ENCODE results near the gene FIGNL2.
"Not testable (repeated sequence)": the region's sequence is repeated elsewhere in the genome, so short reads cannot be mapped to it uniquely, and the experiment has no call there.

FIGNL2 gene

DNA sequence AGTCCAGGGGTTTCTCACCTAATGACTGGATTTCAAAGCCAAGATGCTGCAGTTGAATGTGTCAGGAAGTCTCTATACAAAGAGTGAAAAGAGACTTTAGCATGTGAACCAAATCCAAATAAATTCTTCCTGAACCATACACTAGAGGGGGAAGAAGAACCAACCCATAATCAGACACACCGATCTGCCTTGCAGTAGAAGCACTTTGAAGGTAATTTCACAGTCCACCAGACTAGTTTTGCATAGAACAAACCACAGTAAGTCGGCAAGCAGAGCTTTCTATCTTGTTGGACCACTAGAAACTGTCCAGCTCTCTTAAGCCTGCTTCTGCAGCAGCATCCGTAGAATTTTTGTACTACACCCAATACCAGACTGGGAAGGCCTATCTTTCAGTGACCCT is 39.3 kb downstream of the FIGNL2 start:
- no peaks in the 10 kb centered on the region for H3K4me1 Mint-ChIP-seq
- no peak overlapping the region for H3K4me3 Mint-ChIP-seq
- peaks cover 9% of the 10 kb centered on the region for H3K27me3 Mint-ChIP-seq (ENCODE audit: low read depth)
- H3K9me3 Mint-ChIP-seq, result no peaks in the 10 kb centered on the region
- TF ChIP-seq CTCF (IDR thresholded peaks at IDR 0.05; ENCODE audit: unreplicated experiment in 3 of 3), result no peak
- no peak overlapping the region for H3K27ac Mint-ChIP-seq
- no peaks in the 10 kb centered on the region for H3K36me3 Mint-ChIP-seq (ENCODE audit: low read depth)

- H3K36me3 Mint-ChIP-seq (ENCODE audit: low read depth), result no peaks in the 10 kb centered on the region
- no peak overlapping the region for H3K4me3 Mint-ChIP-seq
- no peak for TF ChIP-seq CTCF (IDR thresholded peaks at IDR 0.05; ENCODE audit: unreplicated experiment in 3 of 3)
- no peaks in the 10 kb centered on the region for H3K27me3 Mint-ChIP-seq (ENCODE audit: low read depth)
- no peak overlapping the region for H3K27ac Mint-ChIP-seq
- H3K4me1 Mint-ChIP-seq, result no peaks in the 10 kb centered on the region
- no peaks in the 10 kb centered on the region for H3K9me3 Mint-ChIP-seq
Observed at GRCh38 chr12:51806896-51807295, 41.6 kb downstream of the FIGNL2 start.

- Mint-ChIP-seq H3K4me3 (no peak overlapping the region), H3K9me3 (no peaks in the 10 kb centered on the region), H3K4me1 (no peaks in the 10 kb centered on the region), H3K36me3 (ENCODE audit: low read depth) (no peaks in the 10 kb centered on the region), H3K27me3 (ENCODE audit: low read depth) (no peaks in the 10 kb centered on the region), H3K27ac (no peak overlapping the region)
- TF ChIP-seq CTCF (IDR thresholded peaks at IDR 0.05; ENCODE audit: unreplicated experiment in 3 of 3), result no peak
Observed at GRCh38 chr12:51801027-51801426, 47.5 kb downstream of the FIGNL2 start.

GRCh38 chr12:51798501-51798900 is 50.0 kb downstream of the FIGNL2 start:
- H3K27me3 Mint-ChIP-seq (ENCODE audit: low read depth), result no peaks in the 10 kb centered on the region
- H3K27ac Mint-ChIP-seq, result no peak overlapping the region
- H3K9me3 Mint-ChIP-seq, result no peaks in the 10 kb centered on the region
- no peaks in the 10 kb centered on the region for H3K4me1 Mint-ChIP-seq
- no peak for TF ChIP-seq CTCF (IDR thresholded peaks at IDR 0.05; ENCODE audit: unreplicated experiment in 3 of 3)
- H3K36me3 Mint-ChIP-seq (ENCODE audit: low read depth), result no peaks in the 10 kb centered on the region
- H3K4me3 Mint-ChIP-seq, result no peak overlapping the region

- H3K4me1 Mint-ChIP-seq; H3K27me3 Mint-ChIP-seq (ENCODE audit: low read depth); H3K27ac Mint-ChIP-seq; H3K4me3 Mint-ChIP-seq; H3K9me3 Mint-ChIP-seq; H3K36me3 Mint-ChIP-seq (ENCODE audit: low read depth): not testable (repeated sequence)
Observed at GRCh38 chr12:51798051-51798450, 50.5 kb downstream of the FIGNL2 start.

- no peaks in the 10 kb centered on the region for H3K27me3 Mint-ChIP-seq (ENCODE audit: low read depth)
- no peaks in the 10 kb centered on the region for H3K36me3 Mint-ChIP-seq (ENCODE audit: low read depth)
- no peak for TF ChIP-seq CTCF (IDR thresholded peaks at IDR 0.05; ENCODE audit: unreplicated experiment in 3 of 3)
- no peaks in the 10 kb centered on the region for H3K4me1 Mint-ChIP-seq
- H3K4me3 Mint-ChIP-seq, result no peak overlapping the region
- H3K27ac Mint-ChIP-seq, result no peak overlapping the region
- no peaks in the 10 kb centered on the region for H3K9me3 Mint-ChIP-seq
Observed at GRCh38 chr12:51797301-51797700, 51.2 kb downstream of the FIGNL2 start.

- no peaks in the 10 kb centered on the region for H3K9me3 Mint-ChIP-seq
- no peaks in the 10 kb centered on the region for H3K36me3 Mint-ChIP-seq (ENCODE audit: low read depth)
- no peak for TF ChIP-seq CTCF (IDR thresholded peaks at IDR 0.05; ENCODE audit: unreplicated experiment in 3 of 3)
- no peaks in the 10 kb centered on the region for H3K4me1 Mint-ChIP-seq
- no peak overlapping the region for H3K4me3 Mint-ChIP-seq
- no peak overlapping the region for H3K27ac Mint-ChIP-seq
- H3K27me3 Mint-ChIP-seq (ENCODE audit: low read depth), result no peaks in the 10 kb centered on the region
Observed at GRCh38 chr12:51793201-51793600, 55.3 kb downstream of the FIGNL2 start.
